C4-2B (cell line): Measurements from ENCODE around the gene TXNRD3.
A peak's percentile ranks its signal among the peaks of the same experiment; 100 is the strongest.

ENCODE experiments used
- ZFX ChIP-seq: fragments of 450-650 bp; IDR thresholded peaks from 2 replicates; pipeline ENCODE4 v1.6.1; 2017
- TF ChIP-seq, protein P1 (sequence below): fragments of 450-650 bp; conservative IDR thresholded peaks from 2 replicates; pipeline ENCODE4 v1.5.1; 2017; ENCODE audit warnings: mild to moderate bottlenecking

DNA sequence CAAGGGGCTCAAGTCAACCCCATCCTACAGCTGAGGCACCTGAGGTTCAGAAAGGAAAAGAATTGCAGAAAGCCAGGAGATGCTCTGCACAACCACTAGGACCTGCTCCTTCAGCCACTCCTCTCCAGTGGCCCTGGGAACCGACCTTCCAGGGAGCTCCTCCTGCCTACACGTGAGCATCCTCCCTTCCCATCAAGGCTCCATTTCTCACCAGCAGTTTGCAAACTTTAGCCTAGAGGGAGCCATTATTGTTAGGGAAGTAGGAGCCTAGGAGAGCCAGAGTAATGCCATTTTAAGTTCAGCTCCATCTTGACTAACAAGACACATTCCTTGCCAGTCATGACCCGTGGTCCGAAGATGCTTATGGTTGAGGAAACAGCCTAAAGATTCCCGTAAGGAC is 37.9 kb upstream of the TXNRD3 start:
- TF ChIP-seq, protein P1, sequence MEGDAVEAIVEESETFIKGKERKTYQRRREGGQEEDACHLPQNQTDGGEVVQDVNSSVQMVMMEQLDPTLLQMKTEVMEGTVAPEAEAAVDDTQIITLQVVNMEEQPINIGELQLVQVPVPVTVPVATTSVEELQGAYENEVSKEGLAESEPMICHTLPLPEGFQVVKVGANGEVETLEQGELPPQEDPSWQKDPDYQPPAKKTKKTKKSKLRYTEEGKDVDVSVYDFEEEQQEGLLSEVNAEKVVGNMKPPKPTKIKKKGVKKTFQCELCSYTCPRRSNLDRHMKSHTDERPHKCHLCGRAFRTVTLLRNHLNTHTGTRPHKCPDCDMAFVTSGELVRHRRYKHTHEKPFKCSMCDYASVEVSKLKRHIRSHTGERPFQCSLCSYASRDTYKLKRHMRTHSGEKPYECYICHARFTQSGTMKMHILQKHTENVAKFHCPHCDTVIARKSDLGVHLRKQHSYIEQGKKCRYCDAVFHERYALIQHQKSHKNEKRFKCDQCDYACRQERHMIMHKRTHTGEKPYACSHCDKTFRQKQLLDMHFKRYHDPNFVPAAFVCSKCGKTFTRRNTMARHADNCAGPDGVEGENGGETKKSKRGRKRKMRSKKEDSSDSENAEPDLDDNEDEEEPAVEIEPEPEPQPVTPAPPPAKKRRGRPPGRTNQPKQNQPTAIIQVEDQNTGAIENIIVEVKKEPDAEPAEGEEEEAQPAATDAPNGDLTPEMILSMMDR, result peak; percentile 8; the same call in 1 of the 2 replicates
- no peak for TF ChIP-seq ZFX
